A172 (cell line): ENCODE data around the gene CACNA1C. TPM values are rescaled to one million over a fixed set of nuclear protein-coding genes. Genes with fewer than 3 reads are reported as not detected.

ENCODE experiments used
- DNase-seq: peaks from one replicate; pipeline ENCODE4 v3.0.0-alpha.2; 2015; ENCODE audit warnings: low spot score
- total RNA-seq: library from RNA; depleted of rRNA; stranded (reverse); fragments of >200 nt; shearing (Covaris generic); gene quantifications from 2 replicates; pipeline ENCODE4 v1.2.3, GENCODE V29; 2014

Gene CACNA1C
- total RNA-seq, 1 experiment from 2014 or later: 0.05 TPM

DNA sequence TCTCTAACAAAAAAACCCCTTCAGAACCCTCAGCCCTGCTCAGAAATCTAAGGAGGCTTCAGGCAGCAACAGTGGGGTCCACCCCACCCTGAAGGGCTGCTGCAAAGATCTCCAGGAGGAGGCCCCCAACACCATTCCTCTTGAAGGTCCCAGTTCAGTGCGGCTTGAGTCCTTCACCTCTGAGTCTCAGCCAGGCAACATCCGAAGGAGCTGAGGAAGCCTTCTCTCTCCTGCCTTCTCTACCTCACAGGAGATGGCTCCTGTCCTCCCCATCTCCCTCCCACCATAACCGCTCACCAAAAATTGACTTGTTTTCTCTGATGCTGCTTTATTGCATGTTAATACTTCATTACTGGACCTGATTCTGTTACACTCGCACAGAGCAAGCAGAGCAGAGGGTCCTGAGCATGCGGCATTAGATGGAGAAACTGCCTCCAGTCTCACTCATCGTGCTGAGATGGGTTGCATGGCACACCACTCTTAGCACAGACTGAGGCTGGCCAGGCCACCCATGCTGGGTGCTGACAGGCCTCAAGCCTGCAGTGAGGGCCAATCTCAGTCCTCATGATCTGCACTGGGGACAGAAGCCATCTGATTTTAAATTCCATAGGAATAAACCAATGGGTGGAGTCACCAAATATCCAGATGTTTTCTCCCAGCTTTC, 224.8 kb downstream of the CACNA1C start:
- DNase-seq: no peak

DNA sequence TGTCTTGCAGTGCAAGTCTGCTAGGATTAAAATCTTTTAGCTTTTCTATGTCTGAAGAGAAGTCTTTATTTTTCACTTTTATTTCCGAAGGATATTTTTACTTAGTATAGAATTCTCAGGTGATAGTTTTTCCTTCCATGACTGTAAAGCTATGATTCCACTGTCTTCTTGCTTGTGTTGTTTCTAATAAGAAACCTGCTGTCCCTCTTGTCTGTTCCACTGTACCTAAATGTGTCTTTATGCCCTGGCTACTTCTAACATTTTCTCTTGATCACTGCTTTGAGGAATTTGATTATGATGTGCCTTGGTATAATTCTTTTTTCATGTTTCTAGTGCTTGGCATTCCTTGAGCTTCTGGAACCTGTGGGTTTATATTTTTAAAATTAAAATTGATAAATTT, 228.7 kb downstream of the CACNA1C start:
- DNase-seq: no peak

DNA sequence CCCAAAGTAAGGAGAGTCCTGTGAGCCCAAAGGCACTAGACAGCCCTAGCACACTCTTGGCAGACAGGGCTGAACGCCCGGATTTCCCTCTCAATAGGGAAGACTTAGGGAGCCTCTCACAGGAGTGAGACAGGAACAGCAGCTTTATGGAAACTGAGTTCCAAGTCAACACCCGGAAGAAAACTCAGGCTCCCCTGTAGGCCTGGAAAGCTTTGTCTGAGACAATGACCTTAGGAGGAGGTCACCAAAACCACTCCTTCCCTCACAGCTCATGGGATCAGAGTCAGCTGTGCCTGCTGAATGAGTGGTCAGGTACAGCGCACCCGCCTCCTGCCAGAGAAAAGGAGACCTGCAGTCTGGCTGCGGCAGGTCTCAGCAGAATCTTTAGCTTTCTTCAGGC, 229.5 kb downstream of the CACNA1C start:
- no peak for DNase-seq

DNA sequence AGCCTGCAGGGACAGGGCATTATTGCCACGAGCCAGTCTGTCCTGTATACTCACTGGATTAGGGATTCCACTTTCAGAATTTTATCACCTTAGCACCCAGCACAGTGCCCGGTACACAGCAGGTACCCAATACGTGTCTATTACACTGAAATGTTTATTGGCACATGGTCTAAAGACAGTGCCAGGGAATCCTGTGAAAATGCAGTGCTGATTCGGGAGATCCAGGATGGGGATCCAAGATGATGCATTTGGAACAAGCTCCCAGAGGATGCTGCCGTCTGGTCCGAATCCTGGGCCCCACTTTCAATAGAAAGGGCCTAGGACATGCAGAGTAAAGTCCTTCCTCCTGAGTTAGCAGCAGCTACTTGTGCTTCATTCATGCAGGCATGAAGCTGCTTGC, 230.7 kb downstream of the CACNA1C start:
- DNase-seq: no peak

DNA sequence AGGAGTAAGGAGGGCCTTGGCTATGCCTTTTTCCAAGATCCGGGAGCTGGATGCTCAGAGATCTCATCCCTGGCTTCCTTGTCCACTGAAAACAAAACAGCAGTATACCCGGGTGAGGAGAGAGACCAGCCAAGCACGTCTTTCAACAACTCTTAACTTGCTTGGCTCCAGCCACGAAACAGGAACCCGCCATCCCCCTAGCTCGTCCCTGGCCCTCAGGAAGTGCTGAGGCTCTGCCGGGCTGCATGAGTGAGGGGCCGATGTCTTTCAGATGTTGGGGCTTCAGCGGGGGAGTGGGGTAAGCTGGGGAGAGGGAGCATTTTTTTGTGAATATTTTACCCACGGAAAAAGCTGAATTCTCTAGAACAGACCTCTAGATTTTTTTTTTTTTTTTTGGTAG, 231.1 kb downstream of the CACNA1C start:
- no peak for DNase-seq

DNA sequence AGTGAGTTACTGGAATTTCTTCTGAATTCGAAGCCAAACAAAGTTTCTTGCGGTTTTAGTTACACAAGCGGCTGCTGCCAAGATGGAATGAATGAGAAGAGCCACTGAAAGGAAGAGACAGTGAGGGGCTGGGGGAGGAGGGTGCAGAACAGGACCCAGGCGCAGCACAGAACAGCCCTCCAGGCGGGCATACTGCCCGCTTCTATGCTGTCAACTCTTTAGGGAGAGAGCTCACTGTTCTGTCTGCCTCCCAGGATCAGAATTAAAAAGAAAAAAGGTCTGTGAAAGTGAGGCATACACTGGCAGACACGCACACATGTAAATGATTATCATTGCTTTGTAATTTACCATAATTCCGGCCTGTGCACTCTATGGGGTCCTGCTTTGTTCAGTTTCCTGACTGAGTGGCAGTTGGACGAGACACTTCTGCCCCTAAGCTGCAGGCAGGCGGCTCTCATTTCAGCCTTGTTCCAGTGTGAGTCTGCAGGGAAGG, 231.6 kb downstream of the CACNA1C start:
- DNase-seq: no peak

DNA sequence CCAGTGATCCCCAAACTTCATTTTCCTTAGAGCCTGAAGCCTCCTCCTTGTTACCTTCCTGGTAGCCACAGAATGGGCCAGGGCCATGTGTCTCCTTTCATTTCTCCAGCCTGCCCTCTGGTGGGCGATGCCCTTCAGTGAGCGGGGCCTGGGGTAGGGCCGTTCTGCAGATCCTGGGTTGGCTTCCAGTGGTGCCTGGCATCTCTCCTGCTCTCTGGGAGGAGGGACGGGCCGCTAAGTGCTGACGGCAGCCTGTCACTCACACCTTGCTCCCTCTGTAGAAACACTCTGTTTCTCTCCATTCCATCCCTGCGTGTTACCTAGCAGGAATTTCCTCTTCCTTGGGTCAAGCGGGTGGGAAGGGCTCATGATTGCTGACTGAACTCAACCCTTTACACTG, 232.1 kb downstream of the CACNA1C start:
- DNase-seq: peak; percentile 57

DNA sequence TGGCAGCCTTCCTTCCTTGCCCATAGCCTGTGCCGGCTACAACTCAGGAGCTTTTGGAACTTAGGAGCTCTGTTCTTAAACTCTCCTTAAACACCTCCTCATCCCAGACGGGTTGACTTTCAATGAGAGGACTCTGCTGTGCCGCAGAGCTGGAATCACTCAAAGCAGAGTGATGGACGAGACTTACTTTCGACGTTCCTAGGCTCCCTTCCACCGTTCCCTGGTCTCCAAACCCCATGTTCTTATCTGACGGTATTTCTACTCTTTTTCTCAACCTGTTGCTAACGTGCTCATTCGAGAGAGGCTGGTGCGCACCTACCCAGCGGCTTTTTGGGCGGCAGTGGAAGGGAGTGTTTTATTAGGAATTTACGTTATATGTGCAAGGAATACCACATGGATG, 232.7 kb downstream of the CACNA1C start:
- DNase-seq: no peak

DNA sequence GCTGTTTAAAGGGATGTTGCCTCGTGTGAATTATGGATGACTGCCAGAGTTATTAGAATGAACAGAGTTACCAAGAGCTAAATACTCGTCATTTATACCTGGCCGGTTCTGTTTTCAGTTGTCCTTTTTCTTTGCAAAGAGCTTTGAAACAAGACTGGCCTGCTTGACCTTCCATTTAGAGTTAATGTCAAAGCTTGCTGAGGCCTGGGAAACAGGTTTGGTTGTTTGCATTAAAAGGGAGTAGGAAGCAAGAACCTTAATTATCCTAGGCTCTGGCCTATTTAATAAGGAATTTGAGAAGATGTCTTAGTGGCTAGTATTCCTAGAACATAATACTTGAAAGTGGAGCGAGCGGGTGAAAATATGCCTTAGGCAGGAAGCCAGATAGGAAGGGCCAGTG, 233.3 kb downstream of the CACNA1C start:
- DNase-seq: no peak

DNA sequence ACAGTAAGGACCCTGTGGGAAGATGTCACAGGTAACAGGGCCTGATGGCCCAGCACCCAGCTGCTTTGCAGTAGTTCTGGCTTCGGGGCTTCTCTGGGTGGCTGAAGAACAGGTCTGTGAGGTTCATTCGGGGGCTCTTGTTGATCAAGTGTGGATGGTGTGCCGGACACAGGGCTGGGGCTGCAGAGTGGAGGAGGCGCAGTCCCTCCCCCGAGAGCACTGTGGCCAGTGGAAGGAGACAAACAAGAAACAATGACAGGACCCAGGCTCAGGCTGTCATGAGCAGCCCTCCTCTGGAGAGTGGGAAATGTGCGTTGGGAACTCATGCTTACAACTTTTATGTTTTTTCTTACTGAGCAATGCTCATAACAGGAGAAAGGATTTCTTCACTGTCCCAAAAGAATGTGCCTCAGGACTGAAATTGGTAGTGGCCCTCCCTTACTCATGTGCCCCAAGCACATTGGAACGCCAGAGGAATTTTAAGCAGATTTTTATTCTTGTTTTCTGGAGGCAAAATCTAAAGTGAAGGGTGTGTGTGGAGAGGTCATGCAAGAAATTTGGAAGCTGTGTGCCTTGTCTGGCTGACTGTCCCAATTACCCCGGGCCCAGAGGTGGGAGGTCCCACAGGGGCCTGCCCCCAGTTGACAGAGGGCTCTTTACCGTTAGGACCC, 233.8 kb downstream of the CACNA1C start:
- DNase-seq: no peak

DNA sequence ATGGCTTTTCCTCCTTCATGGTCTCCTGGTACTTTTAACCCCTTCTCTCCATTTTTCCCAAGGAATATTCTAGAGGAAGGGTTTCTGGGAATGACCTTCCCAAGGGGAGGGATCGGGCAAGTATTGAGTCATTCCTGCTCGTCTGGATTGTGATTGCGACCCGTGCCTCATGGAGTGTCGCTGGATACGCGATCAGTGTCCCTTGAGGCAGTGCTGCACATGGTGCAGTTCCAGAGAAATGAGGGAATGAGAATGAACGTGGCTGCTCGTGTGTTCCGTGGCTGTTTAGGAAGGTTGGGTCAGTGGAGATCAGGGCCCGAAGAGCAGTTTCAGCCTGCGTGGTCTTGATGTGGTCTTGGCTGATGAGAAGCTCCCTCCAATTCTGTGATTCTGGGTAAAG, 234.4 kb downstream of the CACNA1C start:
- no peak for DNase-seq

DNA sequence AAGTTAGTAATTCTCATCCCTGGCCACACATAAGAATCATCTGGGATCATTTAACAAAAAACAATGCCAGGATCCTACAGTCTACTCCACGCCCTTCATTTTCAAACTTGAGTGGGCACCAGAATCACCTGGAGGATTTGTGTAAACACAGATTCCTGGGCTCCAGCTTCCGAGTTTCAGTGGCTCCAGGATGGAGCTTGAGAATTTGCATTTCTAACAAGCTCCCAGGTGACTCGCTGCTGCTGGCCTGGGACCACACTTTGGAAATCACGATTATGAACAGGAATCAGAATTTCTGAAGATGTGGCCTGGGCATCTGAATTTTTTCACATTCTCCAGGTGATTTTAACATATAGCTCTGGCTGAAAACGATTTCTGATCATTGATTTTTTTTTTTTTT, 234.8 kb downstream of the CACNA1C start:
- no peak for DNase-seq

DNA sequence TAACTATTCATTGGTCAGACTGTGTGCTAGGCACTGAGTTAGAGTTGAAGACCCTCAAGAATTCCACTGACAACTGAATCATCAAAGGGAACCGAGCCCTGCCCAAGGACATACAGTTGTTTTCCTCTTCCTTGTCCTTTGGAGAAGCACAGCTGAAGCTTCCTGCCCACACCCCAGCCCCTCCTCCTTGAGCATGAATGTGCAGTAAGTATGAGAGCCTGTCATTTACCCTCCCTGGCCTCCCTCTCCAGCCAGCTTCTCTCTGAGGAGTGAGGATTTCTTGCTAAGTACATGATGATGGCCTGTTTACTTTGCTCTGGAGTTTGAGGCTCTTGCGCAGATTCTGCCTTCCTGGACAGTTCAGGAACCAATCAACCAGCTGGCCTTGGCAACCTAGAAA, 235.2 kb downstream of the CACNA1C start:
- no peak for DNase-seq

DNA sequence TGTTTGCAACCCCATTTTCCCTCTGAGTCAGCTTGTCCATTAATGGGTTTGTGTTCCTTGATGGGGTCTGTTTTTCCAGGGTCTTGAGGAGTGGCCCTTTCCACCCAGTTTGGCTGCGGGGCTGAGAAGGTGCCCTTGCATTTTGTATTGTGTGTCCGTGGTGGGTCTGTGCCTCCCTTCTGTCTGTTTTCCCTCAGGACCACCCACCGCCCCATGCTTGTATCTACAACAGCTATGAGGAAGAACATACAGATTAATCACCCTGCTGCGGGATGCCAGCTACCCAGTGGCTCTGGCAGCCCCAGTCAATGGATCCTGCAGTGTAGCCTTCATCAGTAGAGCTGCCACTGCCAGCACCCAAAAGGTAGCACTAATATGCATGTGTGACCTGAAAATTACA, 235.7 kb downstream of the CACNA1C start:
- DNase-seq: no peak

DNA sequence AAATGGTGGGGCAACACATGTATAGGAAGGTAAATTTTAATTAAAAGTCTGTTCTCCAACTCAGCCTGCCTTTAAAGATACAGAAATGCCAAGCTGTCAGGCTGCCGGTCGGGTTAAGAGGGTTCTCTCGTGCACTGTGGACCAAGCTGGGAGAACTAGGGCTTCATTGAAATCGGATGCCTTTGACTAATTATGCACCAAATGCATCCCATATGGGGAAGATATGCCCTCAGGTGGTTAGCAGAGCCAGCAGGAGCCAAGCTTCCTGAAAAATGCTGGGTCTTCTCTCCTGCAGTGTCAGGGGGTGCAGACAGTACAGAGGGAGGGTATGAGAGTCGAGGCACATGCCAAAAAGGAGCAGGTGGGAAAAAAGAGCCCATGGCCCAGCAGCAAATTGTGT, 236.1 kb downstream of the CACNA1C start:
- DNase-seq: no peak

DNA sequence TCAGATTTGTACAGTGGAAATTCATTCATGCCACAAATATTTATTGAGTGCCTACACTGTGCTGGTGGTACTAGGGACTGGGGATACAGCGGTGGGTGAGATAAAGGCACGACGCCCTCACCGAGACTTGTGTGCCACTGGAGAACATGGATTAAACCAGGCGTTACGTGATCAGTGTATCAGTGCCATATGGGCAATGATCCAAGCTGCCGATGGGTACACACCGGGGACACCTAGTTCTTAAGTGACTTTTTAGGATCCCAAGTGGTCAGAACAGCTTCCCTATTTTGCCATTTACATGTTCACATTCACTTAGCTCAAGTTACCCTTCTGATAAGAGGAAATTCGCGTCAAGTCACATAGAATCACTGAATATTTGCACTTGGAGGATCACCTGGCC, 236.7 kb downstream of the CACNA1C start:
- no peak for DNase-seq

DNA sequence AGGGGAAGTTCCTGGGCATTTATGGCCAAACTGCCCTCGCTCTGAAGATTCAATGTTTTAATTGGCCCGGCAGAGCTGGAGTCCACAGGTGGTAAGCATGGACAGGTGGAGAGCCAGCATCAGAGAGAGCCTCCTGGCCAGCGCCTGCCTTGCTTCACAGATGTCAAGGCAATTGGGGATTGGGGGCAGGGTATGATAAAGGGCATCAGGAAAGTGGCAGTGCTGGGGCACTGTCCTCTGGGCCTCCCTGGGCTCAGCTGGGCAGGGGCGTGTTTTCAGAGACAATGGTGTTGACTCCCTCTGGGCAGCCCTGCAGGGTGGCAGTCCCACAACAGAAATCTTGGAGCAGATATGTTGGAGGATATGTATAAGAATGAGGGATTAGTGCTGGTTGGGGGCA, 237.3 kb downstream of the CACNA1C start:
- no peak for DNase-seq

DNA sequence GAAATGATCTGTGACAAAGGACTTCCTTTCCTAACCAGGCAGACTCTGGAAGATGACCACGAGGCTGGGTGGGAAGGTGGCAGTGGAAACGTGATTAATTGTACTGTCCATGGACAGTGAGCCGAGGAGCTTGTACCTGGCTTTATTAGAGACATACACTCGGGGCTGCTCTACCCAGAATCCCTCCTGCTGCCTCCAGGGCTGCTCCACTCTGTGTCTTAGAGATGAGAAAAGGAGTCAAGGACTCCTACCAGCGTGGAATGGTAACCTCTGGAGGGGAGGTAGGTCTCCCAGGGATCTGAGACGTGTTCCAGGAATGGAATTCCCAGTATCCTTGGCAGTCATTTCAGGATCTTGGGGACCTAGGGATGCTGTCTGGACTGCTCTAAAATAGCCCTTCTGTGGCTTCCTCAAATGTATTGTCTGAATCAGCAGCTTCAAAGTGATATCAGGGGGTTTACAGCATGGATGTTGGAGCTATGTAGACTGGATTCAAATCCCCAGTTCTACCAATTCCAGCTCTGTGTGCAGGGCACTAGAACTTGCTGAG, 237.8 kb downstream of the CACNA1C start:
- no peak for DNase-seq

DNA sequence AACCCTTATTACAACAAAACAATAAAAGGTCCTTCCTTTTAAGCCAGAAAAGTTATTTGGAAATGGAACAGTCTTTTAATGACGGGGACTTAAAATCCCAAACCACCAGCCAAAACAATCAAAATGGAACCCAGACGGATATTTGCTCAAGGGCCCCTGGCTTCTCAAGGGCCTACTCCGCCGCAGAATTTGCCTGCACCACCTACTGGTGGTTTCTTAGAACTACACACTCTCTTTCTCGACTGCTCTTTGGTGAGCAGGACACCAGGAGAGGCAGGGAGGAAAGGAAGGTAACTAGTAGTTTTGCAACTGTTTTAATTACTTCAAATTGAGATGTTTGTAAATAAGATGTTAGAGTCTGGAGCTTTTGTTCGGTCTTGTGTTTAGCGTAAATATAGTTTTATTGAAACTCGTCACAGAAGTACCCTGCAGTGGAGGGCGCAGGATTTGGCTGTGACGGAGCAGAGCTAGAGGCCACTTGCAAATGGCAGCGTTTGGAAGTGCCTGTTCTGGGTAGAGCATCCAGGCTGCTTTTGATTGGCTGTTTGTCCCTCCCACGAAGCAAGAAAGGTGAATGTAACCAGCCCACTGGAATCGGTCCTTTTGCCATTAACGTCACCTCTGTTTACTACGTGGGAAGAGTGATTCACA, 238.5 kb downstream of the CACNA1C start:
- peak; percentile 15 for DNase-seq

DNA sequence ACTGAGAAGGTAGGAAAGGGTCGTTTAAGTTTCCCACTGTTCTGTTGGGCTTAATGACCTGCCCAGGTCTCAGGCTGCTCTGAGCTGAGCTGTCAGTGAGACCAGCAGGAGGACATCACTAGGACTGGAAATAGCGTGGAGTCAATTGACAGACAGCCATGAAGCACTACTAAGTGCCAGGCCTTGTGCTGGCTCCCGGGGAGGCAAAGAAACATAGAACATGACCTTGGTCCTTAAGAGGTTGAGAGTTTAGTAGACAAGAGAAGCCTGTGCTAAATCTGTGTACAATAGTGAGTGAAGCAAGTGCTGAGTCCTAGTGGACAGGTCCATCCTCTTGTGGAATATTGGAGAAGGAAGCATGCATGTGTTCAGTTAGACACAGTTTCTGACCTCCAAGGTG, 239.2 kb downstream of the CACNA1C start:
- no peak for DNase-seq

DNA sequence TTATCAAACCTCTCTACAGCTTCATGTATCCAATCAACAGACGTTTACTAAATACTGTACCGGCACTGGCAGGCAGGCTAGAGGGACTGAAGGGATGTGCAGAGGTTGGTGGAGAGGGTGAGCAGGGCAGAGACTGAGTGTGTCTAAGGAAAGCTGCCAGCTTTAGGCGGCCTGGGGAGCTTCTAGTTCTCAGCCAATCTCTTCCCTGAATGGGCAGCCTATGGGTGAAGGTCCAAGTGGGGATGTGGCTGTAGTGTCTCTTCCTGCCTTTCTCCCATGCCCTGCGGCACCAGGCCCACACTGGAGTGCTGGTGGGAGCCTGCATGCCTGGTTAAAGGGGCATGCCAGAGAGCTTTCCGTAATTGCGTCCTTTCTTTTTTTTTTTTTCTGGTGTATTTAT, 239.8 kb downstream of the CACNA1C start:
- DNase-seq: no peak

DNA sequence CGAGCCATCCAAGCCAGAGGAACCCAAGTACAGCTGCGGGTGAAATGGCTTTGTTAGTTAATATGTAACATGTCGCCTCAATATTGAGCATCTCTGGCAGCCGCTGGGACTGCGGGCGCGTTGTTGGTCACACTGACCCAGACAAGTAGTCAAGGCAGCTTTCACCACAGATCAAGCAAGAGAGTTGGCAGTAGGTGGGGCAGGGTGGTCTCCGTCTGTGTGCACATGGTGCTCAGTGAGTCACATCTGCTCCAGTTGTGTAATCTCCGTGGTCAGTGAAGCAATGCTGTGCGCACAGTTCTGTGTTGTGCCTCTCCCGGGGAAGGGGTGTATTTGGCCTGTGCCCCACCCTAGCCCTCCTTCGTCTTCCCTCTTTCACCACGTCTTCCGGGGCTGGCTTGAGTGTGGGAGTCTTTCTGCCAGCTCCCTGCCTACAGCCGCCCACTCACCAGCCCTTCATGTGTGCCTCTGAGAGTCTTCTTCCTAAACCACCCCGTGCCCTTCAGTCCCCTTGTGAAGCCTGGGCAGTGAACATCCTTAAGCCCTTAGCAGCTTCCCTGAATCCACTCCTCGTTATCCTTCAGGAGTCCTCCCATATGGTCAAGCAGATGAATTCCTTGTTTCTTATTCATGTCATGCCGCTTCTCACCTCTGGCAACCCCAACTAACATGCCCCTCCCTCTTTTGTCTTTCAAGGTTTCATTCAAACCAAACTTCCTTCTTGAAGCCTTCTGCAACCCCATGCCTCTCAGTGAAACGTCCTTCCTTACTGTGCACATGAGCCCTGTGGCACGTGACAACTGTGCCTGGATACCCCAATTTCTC, 242.1 kb downstream of the CACNA1C start:
- no peak for DNase-seq
